ENCODE data around the gene CD84.
A peak's percentile ranks its signal among the peaks of the same experiment; 100 is the strongest.

Gene CD84

GRCh38 chr1:160581961-160582360 is 2.7 kb upstream of the CD84 start:
- no peak for TF ChIP-seq CTCF (IDR thresholded peaks at IDR 0.05; ENCODE audit: borderline replicate concordance, insufficient read depth, low read depth, low read length)
- H3K4me3 ChIP-seq (ENCODE audit: low read depth, low read length): no peak overlapping the region

- no peak for TF ChIP-seq CTCF (IDR thresholded peaks at IDR 0.05; ENCODE audit: borderline replicate concordance, insufficient read depth, low read depth, low read length)
- H3K4me3 ChIP-seq (ENCODE audit: low read depth, low read length): no peak overlapping the region
These were observed 1.0 kb upstream of the CD84 start for GRCh38 chr1:160580221-160580812.

GRCh38 chr1:160578525-160579191 is 638 bp downstream of the CD84 start:
- peak overlapping the region; percentile 54 for H3K4me3 ChIP-seq (ENCODE audit: low read depth, low read length)
- no peak for TF ChIP-seq CTCF (IDR thresholded peaks at IDR 0.05; ENCODE audit: borderline replicate concordance, insufficient read depth, low read depth, low read length)

- peak overlapping the region; percentile 54 for H3K4me3 ChIP-seq (ENCODE audit: low read depth, low read length)
- no peak for TF ChIP-seq CTCF (IDR thresholded peaks at IDR 0.05; ENCODE audit: borderline replicate concordance, insufficient read depth, low read depth, low read length)
These were observed 1.1 kb downstream of the CD84 start for GRCh38 chr1:160578175-160578524.

- H3K4me3 ChIP-seq (ENCODE audit: low read depth, low read length): peak overlapping the region; percentile 54
- TF ChIP-seq CTCF (IDR thresholded peaks at IDR 0.05; ENCODE audit: borderline replicate concordance, insufficient read depth, low read depth, low read length): no peak
These were observed 1.6 kb downstream of the CD84 start for GRCh38 chr1:160577671-160578070.

GRCh38 chr1:160576884-160577283 is 2.4 kb downstream of the CD84 start:
- peak overlapping the region; percentile 54 for H3K4me3 ChIP-seq (ENCODE audit: low read depth, low read length)
- TF ChIP-seq CTCF (IDR thresholded peaks at IDR 0.05; ENCODE audit: borderline replicate concordance, insufficient read depth, low read depth, low read length): no peak

- peak overlapping the region; percentile 21 for H3K4me3 ChIP-seq (ENCODE audit: low read depth, low read length)
- no peak for TF ChIP-seq CTCF (IDR thresholded peaks at IDR 0.05; ENCODE audit: borderline replicate concordance, insufficient read depth, low read depth, low read length)
These were observed 2.9 kb downstream of the CD84 start for GRCh38 chr1:160576390-160576789.
